B cell (primary cell): ENCODE measurements around the gene LZTR1.

Experiments used
- CTCF ChIP-seq: fragments of 200-600 bp; IDR thresholded peaks from one replicate; pipeline ENCODE4 v1.8.0; 2022; ENCODE audit warnings: antibody characterized with exemption, mild to moderate bottlenecking
- EZH2 ChIP-seq: IDR thresholded peaks from 2 replicates; pipeline ENCODE4 v1.6.1; 2012; ENCODE audit warnings: borderline replicate concordance, low read depth, mild to moderate bottlenecking, moderate library complexity, low read length; ENCODE audit not compliant: insufficient read depth, poor library complexity, severe bottlenecking

GRCh38 chr22:20970939-20971657 lies 11.0 kb upstream of the LZTR1 start:
- no peak for TF ChIP-seq CTCF
- TF ChIP-seq EZH2: no peak
